Kasumi-1 (cell line): ENCODE measurements around the gene DAB1.

Experiments used
- DNase-seq, 2 experiments: peaks; one replicate each; lab custom pipeline; 2025; lab: John Stamatoyannopoulos, UW

DAB1 gene

DNA sequence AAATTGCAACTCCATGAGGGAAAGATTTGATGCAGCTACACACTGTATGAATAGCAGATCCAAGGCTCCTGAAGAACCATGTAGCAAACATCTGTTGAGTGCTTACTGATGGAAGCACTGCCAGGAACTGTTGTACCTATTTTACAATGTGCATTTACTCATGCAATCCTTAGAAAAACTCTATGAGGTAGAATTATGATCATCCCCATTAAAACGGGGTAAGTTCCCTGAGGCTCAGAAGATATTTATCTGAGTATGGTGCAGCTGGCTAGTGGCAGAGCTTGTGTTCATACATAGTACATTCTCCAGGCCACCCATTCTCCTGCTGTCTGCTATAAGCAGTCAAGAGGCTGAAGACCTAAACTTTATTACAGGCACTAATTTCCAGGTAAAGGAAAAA is 403.6 kb downstream of the DAB1 start:
- DNase-seq: no peak

DNA sequence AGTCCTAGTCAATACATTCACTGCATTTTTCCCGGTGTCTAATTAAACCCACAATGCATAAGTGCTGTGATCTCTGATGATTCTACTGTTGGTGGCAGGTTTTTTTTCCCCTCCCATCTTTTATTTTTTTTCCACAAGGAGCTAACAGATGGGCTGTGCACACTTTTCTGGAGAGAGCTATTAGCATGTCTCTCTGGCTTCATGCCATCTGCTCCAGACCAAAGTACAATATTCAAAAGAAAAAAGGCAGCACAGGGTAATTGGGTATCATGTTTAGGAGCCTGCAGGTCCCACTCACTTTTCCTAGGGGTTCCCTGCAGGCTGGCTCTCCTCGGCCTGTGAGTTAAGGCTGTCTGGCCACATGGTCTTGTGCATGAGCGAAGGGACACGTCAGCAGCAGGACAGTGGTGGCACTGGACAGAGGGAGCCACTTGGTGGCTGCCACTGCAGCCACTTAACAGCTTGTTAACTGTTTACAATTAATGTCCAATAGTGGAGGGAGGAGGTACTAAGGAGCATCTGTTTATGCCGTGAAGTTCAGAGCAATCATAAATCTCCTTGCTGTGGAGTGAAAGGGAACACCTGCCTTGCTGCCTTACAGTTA is 404.5 kb downstream of the DAB1 start:
- no peak for DNase-seq

GRCh38 chr1:57018119-57018518 is 405.7 kb downstream of the DAB1 start:
- DNase-seq: no peak

- DNase-seq: no peak
Observed at GRCh38 chr1:57017717-57018116, 406.1 kb downstream of the DAB1 start.

- DNase-seq: no peak
Observed at GRCh38 chr1:57017200-57017599, 406.7 kb downstream of the DAB1 start.

GRCh38 chr1:57015071-57015470 is 408.8 kb downstream of the DAB1 start:
- no peak for DNase-seq

GRCh38 chr1:57013522-57013921 is 410.3 kb downstream of the DAB1 start:
- no peak for DNase-seq

- no peak for DNase-seq
Observed at GRCh38 chr1:57012315-57012714, 411.5 kb downstream of the DAB1 start.

DNA sequence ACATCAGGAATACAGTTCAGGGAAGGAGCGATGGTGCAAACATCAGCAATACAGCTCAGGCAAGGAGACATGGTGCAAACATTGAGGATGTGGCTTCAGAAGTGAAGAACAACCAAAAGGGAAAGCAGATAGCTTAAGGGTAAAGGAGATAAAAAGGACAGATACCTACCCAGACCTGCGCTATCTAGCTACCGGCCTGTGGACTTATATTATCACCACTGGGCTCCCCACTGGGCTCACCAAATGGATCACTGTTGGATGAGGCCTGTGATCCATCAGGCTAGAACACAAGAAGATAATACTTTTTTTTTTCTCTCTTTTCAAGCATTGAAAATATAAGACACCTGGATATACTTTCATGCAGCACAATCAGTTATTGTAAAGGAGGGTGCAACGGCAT is 413.3 kb downstream of the DAB1 start:
- DNase-seq: no peak

DNA sequence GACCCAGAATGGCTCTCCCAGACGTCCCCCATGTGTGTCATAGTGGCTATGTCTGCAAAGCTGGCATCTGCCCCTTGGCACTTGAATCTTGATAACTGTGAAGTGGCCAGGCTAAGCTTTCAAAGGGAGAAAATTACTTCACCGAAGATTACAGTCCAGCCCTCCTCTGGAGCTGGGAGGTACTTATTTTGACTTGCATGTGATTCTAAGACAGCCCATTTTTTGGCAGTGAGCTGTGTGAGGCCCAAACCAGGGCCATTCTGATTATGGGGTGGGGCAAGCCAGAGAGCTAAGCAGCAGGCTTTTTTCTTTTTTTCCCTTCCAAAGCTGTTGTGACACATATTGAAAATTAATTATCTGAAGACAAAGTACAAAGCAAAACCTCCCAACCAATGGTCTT is 415.9 kb downstream of the DAB1 start:
- no peak for DNase-seq

- DNase-seq: no peak
Observed at GRCh38 chr1:57007472-57007871, 416.4 kb downstream of the DAB1 start.

DNA sequence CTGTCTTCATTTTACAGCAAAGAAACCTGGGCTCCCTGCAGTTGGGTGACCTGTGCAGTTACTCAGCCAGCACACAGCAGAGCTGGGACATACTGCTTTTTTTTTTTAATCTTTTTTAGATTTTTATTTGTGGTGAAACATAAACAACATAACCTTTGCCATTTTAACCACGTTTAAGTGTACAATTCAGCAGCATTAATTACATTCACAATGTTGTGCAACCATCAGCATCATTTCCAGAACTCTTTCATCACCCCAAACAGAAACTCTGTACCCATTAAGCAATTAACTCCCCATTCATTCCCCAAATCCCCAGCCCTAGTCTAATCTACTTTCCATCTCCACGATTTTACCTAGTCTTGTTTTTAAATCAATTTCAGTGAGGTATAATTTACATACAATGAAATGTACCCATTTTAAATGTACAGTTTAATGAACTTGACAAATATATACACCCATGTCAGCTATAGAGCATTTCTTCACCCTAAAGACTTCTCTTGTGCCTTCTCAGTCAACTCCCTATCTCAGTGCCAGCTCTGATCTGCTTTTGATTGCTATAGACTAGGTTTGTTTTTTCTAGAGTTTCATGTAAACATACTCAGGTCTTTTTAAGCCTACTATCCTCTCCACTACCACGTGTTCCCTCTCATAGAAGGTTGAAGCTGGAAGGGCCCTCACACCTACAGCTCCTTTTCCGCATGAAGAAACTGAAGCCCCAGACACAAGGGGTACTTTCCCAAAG is 420.3 kb downstream of the DAB1 start:
- no peak for DNase-seq

GRCh38 chr1:56995414-56996100 is 428.3 kb downstream of the DAB1 start:
- no peak for DNase-seq

GRCh38 chr1:56993475-56993874 is 430.4 kb downstream of the DAB1 start:
- no peak for DNase-seq

DNA sequence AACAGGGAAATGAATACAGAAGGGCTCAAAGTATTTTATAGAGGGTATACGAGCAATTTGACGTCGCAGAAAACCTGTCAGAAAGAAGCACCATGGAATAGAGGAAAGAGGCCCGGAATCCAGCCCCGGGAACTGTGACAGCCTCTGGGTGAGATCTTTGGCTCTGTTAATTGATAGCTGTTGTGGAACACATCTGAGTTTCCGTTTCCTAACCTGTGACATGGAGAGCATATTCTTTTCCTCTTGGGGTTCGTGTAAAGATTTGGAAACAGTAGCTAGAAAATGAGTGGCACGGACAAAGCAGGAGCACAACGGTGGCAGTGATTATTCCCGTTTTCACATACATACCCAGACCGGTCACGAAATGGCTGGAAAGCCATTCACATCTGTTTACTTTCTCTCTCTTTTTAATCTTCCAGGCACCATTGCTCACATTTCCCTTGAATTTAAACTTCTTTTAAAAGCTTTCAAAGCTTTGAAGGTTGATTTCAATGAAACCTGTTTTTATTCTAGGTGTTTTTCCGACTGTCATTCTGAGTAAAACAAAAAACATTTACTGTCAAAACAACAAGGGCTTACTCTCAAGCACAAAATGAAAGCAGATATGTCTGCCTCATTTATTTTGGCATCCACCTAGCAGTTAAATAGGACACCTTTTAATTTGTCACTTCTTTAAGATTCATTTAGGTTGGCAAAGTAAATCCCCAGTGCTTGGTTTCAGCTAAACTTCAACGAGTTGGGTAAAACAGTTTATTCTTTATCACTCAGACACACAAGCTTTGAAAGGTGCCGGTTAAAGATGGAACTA is 431.3 kb downstream of the DAB1 start:
- DNase-seq: no peak

GRCh38 chr1:56991576-56991975 is 432.3 kb downstream of the DAB1 start:
- DNase-seq: no peak

- DNase-seq: no peak
Observed at GRCh38 chr1:56986397-56986796, 437.5 kb downstream of the DAB1 start.

DNA sequence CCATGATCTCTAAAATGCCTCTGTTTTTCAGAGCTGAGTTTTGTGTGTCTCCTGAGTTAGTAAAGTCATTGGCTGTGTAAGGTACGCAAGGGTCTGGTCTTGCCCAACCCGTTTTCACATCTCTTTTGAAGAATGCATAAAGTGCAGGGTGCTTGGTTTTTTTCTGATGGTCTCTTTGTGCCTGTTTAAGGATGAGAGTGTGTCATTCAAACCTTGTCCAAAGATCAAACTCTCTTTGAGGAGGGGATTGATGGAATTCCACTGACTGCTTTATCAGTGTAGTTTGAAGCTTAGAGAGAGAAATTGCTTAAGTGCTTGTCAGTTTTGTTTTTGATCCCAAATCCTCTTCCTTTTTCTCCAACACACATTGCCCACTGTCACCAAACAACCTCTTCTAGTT is 438.0 kb downstream of the DAB1 start:
- DNase-seq: no peak

GRCh38 chr1:56983484-56983883 is 440.4 kb downstream of the DAB1 start:
- no peak for DNase-seq

GRCh38 chr1:56979986-56980755 is 443.7 kb downstream of the DAB1 start:
- DNase-seq: no peak

GRCh38 chr1:56978819-56979218 is 445.0 kb downstream of the DAB1 start:
- no peak for DNase-seq

GRCh38 chr1:56977910-56978309 is 445.9 kb downstream of the DAB1 start:
- DNase-seq: no peak
